ENCODE measurements around the gene CDH12.

The CDH12 gene

DNA sequence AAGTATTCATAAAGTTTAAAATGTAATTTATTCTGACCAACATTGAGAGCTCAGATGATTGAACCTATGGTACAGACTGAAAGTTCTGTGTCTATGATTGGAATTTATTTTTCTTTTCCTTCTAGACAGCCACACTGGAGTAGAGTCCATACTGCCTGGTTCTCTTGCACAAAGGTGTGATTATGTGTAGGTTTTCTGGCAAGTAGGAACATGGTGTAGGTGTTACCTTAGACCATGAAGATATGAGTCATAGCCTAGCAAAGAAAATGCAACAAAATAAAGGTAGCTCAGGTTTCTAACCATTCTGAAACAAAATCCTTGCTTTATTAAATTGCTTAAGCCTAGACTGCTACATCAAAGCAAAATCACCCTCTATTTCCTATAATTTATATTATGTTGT lies 143.4 kb downstream of the CDH12 start:
- no peak overlapping the region for H3K27ac ChIP-seq (ENCODE audit: low read depth, low read length)
- no peaks in the 10 kb centered on the region for H3K36me3 ChIP-seq (ENCODE audit: control insufficient read depth, insufficient read depth, low read length)
- H3K27me3 ChIP-seq (ENCODE audit: control insufficient read depth, insufficient read depth, low read length), result no peaks in the 10 kb centered on the region
- H3K4me1 ChIP-seq (ENCODE audit: control insufficient read depth, insufficient read depth, low read length), result no peaks in the 10 kb centered on the region
- H3K9ac ChIP-seq (ENCODE audit: low read length), result no peak overlapping the region
- no peaks in the 10 kb centered on the region for H3K9me3 ChIP-seq (ENCODE audit: control insufficient read depth, insufficient read depth, low read depth, low read length)
- no peak overlapping the region for H3K4me3 ChIP-seq (ENCODE audit: low read depth, low read length)

DNA sequence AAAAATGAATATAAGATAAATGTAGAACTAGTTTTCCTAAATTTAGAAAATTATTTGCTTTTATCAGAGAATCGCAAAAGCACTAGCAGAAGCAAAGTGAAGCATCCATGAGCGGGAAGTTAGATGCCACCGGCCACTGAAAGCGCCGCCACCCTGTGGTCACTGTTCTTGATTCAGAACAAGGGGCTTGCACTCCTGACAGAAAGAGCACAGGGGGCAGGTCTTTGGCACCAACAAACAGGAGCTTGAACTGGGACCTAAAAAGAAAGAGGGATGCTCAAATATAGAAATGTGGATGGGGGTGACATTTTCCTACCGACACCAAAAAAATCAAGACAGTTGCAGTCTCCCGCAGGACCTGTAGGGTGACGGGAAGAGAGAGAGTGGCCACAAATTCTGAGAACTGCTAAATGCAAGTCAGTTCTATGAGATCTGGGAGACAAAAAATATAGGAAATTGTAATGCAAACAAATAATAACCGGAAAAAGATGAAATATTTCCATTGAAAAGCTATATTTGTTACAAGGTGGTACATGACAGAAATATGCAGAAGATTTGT lies 144.3 kb downstream of the CDH12 start:
- H3K4me1 ChIP-seq (ENCODE audit: control insufficient read depth, insufficient read depth, low read length), result no peaks in the 10 kb centered on the region
- no peaks in the 10 kb centered on the region for H3K36me3 ChIP-seq (ENCODE audit: control insufficient read depth, insufficient read depth, low read length)
- H3K9me3 ChIP-seq (ENCODE audit: control insufficient read depth, insufficient read depth, low read depth, low read length), result no peaks in the 10 kb centered on the region
- no peak overlapping the region for H3K4me3 ChIP-seq (ENCODE audit: low read depth, low read length)
- no peak overlapping the region for H3K27ac ChIP-seq (ENCODE audit: low read depth, low read length)
- H3K9ac ChIP-seq (ENCODE audit: low read length), result no peak overlapping the region
- no peaks in the 10 kb centered on the region for H3K27me3 ChIP-seq (ENCODE audit: control insufficient read depth, insufficient read depth, low read length)

DNA sequence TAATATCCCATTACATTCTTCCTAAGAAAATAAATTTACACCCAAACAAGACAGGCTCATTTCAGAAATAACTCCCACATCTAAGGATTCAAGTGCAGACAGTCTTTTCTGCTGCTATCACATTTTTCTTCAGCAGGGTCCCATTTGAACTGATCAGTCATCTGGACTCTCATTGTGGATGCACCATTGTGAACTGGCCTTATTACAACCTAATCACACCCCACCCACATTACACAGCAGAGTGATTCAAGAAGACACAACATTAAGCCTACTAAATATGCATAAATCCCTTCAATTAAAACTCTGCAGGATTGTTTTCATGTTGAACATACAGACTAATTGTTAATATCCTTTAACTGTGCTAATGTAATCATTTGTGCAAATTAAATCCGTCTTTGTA lies 146.2 kb downstream of the CDH12 start:
- no peak overlapping the region for H3K9ac ChIP-seq (ENCODE audit: low read length)
- H3K4me1 ChIP-seq (ENCODE audit: control insufficient read depth, insufficient read depth, low read length), result no peaks in the 10 kb centered on the region
- no peak overlapping the region for H3K4me3 ChIP-seq (ENCODE audit: low read depth, low read length)
- H3K9me3 ChIP-seq (ENCODE audit: control insufficient read depth, insufficient read depth, low read depth, low read length), result no peaks in the 10 kb centered on the region
- H3K27me3 ChIP-seq (ENCODE audit: control insufficient read depth, insufficient read depth, low read length), result no peaks in the 10 kb centered on the region
- H3K36me3 ChIP-seq (ENCODE audit: control insufficient read depth, insufficient read depth, low read length), result no peaks in the 10 kb centered on the region
- H3K27ac ChIP-seq (ENCODE audit: low read depth, low read length), result no peak overlapping the region

DNA sequence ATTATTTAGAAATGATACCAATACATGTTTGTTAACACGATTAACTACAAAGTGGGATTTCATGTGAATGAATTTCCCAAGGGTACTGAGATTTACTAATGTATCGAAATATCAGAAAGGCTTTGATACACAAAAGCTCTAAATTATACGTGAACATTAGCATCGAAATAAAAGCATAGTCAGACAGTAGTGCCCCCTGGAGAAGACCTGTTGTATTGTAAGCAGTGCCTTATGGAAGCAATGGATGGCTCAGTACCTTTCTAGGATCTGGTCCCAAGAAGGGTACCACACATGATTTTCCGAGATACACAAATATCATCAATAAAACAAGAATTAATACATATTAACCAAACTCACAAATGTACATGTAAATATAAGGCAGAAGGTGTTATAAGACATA lies 153.8 kb downstream of the CDH12 start:
- Histone ChIP-seq H3K9ac (ENCODE audit: low read length) (no peak overlapping the region), H3K4me3 (ENCODE audit: low read depth, low read length) (no peak overlapping the region), H3K27ac (ENCODE audit: low read depth, low read length) (no peak overlapping the region), H3K36me3 (ENCODE audit: control insufficient read depth, insufficient read depth, low read length) (no peaks in the 10 kb centered on the region), H3K4me1 (ENCODE audit: control insufficient read depth, insufficient read depth, low read length) (no peaks in the 10 kb centered on the region), H3K27me3 (ENCODE audit: control insufficient read depth, insufficient read depth, low read length) (no peaks in the 10 kb centered on the region), H3K9me3 (ENCODE audit: control insufficient read depth, insufficient read depth, low read depth, low read length) (no peaks in the 10 kb centered on the region)

DNA sequence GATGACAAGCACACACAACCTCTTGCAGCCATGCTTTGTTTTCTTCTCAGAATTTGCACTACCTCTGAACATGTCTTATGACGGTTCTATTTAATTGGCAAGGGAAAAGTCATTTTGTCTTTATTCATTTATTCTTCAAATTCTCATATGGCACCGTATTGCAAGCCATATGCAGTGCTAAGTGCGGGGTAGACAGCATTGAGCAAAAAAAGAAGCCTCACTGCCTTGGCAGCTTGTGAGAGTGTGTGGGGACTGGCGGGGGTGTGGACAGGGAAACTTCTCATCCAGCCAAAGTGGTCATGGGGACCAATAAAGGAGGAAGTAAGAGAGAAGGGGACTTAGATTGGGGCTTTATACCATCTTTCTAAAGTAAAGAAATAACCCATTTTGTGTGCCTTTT lies 160.0 kb downstream of the CDH12 start:
- Histone ChIP-seq H3K27ac (ENCODE audit: low read depth, low read length) (no peak overlapping the region), H3K4me3 (ENCODE audit: low read depth, low read length) (no peak overlapping the region), H3K27me3 (ENCODE audit: control insufficient read depth, insufficient read depth, low read length) (no peaks in the 10 kb centered on the region), H3K9me3 (ENCODE audit: control insufficient read depth, insufficient read depth, low read depth, low read length) (no peaks in the 10 kb centered on the region), H3K36me3 (ENCODE audit: control insufficient read depth, insufficient read depth, low read length) (no peaks in the 10 kb centered on the region), H3K4me1 (ENCODE audit: control insufficient read depth, insufficient read depth, low read length) (no peaks in the 10 kb centered on the region), H3K9ac (ENCODE audit: low read length) (no peak overlapping the region)

DNA sequence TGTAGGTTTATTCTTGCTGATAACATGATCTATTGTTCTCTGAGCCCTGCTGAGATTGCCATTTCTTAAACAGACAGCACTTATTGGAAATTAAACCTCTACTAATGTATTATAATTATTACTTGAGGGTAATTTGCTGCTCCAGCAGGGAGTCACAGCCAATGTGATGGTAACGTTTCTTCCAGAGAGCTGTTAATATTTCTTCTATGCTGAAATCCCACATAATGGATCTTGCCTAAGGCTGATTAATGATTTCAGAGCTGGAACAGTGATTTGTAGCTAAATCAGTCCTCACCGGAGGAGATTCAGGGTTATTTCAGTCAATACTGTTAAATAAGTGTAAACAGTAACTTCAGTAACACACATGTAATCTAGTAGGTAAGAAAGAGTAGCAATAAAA lies 170.1 kb downstream of the CDH12 start:
- Histone ChIP-seq H3K9me3 (ENCODE audit: control insufficient read depth, insufficient read depth, low read depth, low read length) (no peaks in the 10 kb centered on the region), H3K9ac (ENCODE audit: low read length) (no peak overlapping the region), H3K4me3 (ENCODE audit: low read depth, low read length) (no peak overlapping the region), H3K4me1 (ENCODE audit: control insufficient read depth, insufficient read depth, low read length) (no peaks in the 10 kb centered on the region), H3K27ac (ENCODE audit: low read depth, low read length) (no peak overlapping the region), H3K36me3 (ENCODE audit: control insufficient read depth, insufficient read depth, low read length) (no peaks in the 10 kb centered on the region), H3K27me3 (ENCODE audit: control insufficient read depth, insufficient read depth, low read length) (no peaks in the 10 kb centered on the region)

DNA sequence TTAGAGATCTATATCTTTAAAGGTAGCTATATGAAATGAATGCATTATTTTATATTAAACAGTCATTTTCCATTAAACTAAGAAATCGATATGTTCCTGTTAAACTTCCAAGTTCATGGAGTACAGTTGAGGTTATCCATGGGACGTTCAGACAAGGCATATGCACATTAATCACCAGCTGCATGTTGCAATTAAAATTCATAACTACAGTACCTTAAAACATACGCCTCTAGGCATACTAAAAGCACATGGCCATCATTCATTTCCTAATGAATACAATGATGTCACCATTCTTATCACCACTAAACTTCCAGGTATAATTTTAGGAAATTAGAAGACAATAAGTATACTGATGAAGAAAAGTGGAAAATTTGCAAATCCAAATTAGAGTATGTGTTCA lies 174.3 kb downstream of the CDH12 start:
- Histone ChIP-seq H3K36me3 (ENCODE audit: control insufficient read depth, insufficient read depth, low read length) (no peaks in the 10 kb centered on the region), H3K27ac (ENCODE audit: low read depth, low read length) (no peak overlapping the region), H3K4me1 (ENCODE audit: control insufficient read depth, insufficient read depth, low read length) (no peaks in the 10 kb centered on the region), H3K27me3 (ENCODE audit: control insufficient read depth, insufficient read depth, low read length) (no peaks in the 10 kb centered on the region), H3K9me3 (ENCODE audit: control insufficient read depth, insufficient read depth, low read depth, low read length) (peaks cover 14% of the 10 kb centered on the region), H3K9ac (ENCODE audit: low read length) (no peak overlapping the region), H3K4me3 (ENCODE audit: low read depth, low read length) (no peak overlapping the region)

DNA sequence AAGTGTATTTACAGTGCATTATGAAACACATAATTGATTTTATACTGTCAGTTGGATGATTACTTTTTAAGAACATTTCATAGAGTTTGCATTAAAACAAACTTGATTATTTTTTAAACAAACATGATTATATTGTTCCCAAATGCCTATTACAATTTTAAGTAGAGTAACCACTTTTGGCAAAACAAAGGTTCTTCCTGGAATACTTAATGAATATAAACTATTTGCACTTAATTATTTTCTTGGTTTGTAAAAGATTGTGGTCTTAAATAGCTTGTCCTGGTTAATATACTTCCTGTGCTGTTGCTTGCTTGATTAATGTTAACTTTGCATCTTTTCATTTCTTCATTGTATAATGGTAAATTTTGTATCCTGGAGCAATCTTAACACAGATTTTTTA lies 180.0 kb downstream of the CDH12 start:
- no peak overlapping the region for H3K9ac ChIP-seq (ENCODE audit: low read length)
- H3K4me1 ChIP-seq (ENCODE audit: control insufficient read depth, insufficient read depth, low read length), result no peaks in the 10 kb centered on the region
- H3K4me3 ChIP-seq (ENCODE audit: low read depth, low read length), result no peak overlapping the region
- H3K27me3 ChIP-seq (ENCODE audit: control insufficient read depth, insufficient read depth, low read length), result no peaks in the 10 kb centered on the region
- H3K36me3 ChIP-seq (ENCODE audit: control insufficient read depth, insufficient read depth, low read length), result no peaks in the 10 kb centered on the region
- H3K9me3 ChIP-seq (ENCODE audit: control insufficient read depth, insufficient read depth, low read depth, low read length), result peaks cover 16% of the 10 kb centered on the region
- H3K27ac ChIP-seq (ENCODE audit: low read depth, low read length), result no peak overlapping the region

DNA sequence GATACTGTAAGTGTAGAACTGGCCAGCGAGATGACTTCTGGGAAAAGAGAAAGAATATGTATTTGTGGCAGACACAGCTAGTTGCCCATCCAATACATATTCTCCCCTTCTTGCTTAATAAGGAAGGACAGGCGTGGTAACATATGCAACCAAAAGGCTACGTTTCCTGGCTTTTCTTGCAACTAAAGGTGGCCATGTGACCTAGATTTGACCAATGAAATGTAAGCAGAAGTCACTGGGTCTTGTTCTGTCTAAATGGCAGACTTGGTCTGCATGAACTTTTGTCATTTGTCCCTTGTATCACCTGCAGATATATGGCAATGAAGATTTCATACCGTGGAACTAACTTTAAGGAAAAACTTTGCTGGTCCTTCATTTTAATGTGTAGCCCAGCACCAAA lies 183.8 kb downstream of the CDH12 start:
- Histone ChIP-seq H3K4me1 (ENCODE audit: control insufficient read depth, insufficient read depth, low read length) (no peaks in the 10 kb centered on the region), H3K9ac (ENCODE audit: low read length) (no peak overlapping the region), H3K36me3 (ENCODE audit: control insufficient read depth, insufficient read depth, low read length) (no peaks in the 10 kb centered on the region), H3K9me3 (ENCODE audit: control insufficient read depth, insufficient read depth, low read depth, low read length) (peaks cover 3% of the 10 kb centered on the region; the same call in 1 of the 2 replicates), H3K27ac (ENCODE audit: low read depth, low read length) (no peak overlapping the region), H3K4me3 (ENCODE audit: low read depth, low read length) (no peak overlapping the region), H3K27me3 (ENCODE audit: control insufficient read depth, insufficient read depth, low read length) (no peaks in the 10 kb centered on the region)

DNA sequence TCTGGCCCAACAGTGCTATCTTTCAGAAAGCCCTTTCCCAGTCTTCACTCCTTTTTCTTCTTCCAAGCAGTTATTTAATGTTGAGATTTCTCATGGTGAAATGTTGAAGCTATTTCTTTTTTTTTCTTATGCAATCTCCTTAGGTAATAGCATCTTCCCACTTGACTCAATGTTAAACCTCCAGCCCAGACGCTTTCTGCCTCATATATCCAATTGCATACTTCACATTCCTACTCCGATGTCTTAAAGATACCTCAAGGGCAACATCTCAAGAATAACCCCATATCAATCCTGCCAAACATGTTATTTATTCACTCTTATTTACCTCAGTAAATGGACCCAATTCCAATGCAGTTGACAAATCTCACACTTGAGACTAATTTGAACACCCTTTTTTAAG lies 187.3 kb downstream of the CDH12 start:
- no peaks in the 10 kb centered on the region for H3K9me3 ChIP-seq (ENCODE audit: control insufficient read depth, insufficient read depth, low read depth, low read length)
- peaks cover 11% of the 10 kb centered on the region; the same call in 1 of the 2 replicates for H3K4me1 ChIP-seq (ENCODE audit: control insufficient read depth, insufficient read depth, low read length)
- no peak overlapping the region for H3K27ac ChIP-seq (ENCODE audit: low read depth, low read length)
- H3K9ac ChIP-seq (ENCODE audit: low read length), result no peak overlapping the region
- H3K4me3 ChIP-seq (ENCODE audit: low read depth, low read length), result no peak overlapping the region
- H3K36me3 ChIP-seq (ENCODE audit: control insufficient read depth, insufficient read depth, low read length), result no peaks in the 10 kb centered on the region
- no peaks in the 10 kb centered on the region for H3K27me3 ChIP-seq (ENCODE audit: control insufficient read depth, insufficient read depth, low read length)

DNA sequence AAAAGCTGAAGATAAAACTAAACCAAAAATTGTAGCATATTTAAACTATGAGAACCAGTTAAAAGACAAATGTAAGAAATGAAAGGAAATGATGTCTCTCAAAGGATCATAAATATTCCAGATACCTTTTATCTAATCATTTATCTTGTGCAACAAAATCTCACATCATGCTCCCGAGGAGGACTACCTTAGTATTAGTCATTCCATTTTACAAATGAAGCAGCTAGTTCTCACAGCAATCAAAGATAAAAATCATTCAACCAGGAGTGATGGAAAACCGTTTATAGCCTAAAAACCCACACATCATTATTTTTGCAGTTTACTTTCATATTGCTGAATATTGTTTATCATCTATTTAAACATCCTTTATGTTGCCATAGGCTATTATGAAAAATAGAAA lies 190.0 kb downstream of the CDH12 start:
- no peaks in the 10 kb centered on the region for H3K36me3 ChIP-seq (ENCODE audit: control insufficient read depth, insufficient read depth, low read length)
- peaks cover 11% of the 10 kb centered on the region; the same call in 1 of the 2 replicates for H3K4me1 ChIP-seq (ENCODE audit: control insufficient read depth, insufficient read depth, low read length)
- no peaks in the 10 kb centered on the region for H3K9me3 ChIP-seq (ENCODE audit: control insufficient read depth, insufficient read depth, low read depth, low read length)
- H3K27me3 ChIP-seq (ENCODE audit: control insufficient read depth, insufficient read depth, low read length), result no peaks in the 10 kb centered on the region
- no peak overlapping the region for H3K9ac ChIP-seq (ENCODE audit: low read length)
- no peak overlapping the region for H3K4me3 ChIP-seq (ENCODE audit: low read depth, low read length)
- H3K27ac ChIP-seq (ENCODE audit: low read depth, low read length), result no peak overlapping the region

DNA sequence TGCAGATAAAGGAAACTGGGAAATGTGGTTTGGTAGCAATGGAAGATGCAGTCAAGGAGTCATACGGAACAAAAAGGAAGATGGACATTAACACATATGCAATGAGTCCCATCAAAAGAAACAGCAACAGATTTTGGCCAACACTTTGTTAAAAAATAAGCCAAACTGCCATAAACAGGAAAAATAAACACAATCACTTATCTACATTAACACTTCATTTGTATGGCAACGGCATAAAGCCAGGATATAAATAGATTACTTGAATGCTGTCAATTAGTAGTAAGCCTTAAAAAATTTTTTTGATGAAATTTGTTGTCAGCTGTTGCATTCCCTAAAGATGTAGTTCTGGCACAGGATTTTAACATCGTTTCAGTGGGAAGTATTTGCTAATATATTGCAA lies 190.8 kb downstream of the CDH12 start:
- H3K27ac ChIP-seq (ENCODE audit: low read depth, low read length), result no peak overlapping the region
- peaks cover 11% of the 10 kb centered on the region; the same call in 1 of the 2 replicates for H3K4me1 ChIP-seq (ENCODE audit: control insufficient read depth, insufficient read depth, low read length)
- no peaks in the 10 kb centered on the region for H3K9me3 ChIP-seq (ENCODE audit: control insufficient read depth, insufficient read depth, low read depth, low read length)
- no peaks in the 10 kb centered on the region for H3K36me3 ChIP-seq (ENCODE audit: control insufficient read depth, insufficient read depth, low read length)
- no peaks in the 10 kb centered on the region for H3K27me3 ChIP-seq (ENCODE audit: control insufficient read depth, insufficient read depth, low read length)
- no peak overlapping the region for H3K9ac ChIP-seq (ENCODE audit: low read length)
- H3K4me3 ChIP-seq (ENCODE audit: low read depth, low read length), result no peak overlapping the region

Measured in HUES6 (cell line).